Measurements from ENCODE around the gene BAG2. TPM values are rescaled to one million over a fixed set of nuclear protein-coding genes. Genes with fewer than 3 reads are reported as not detected.

Gene BAG2
- total and polyA plus RNA-seq, 3 experiments from 2014 or later, result 2.3 to 10.4 (median 10.2) TPM

Other genes starting within 250 kb of the BAG2 start
- not detected for gene BEND6, start 217.2 kb upstream of the BAG2 start, total RNA-seq
- 0.60 TPM for gene BEND6, start 217.2 kb upstream of the BAG2 start, polyA plus RNA-seq
- gene KIAA1586, start 125.6 kb upstream of the BAG2 start, total RNA-seq, result 10 to 100 TPM; 18.5 to 19.0 TPM
- gene KIAA1586, start 125.6 kb upstream of the BAG2 start, polyA plus RNA-seq, result 8.1 TPM
- gene ZNF451, start 82.1 kb upstream of the BAG2 start, total RNA-seq, result 10 to 100 TPM; 47.4 to 48.7 TPM
- gene ZNF451, start 82.1 kb upstream of the BAG2 start, polyA plus RNA-seq, result 22.1 TPM
- 1 to 10 TPM; 4.3 to 4.7 TPM for gene RAB23, start 50.0 kb downstream of the BAG2 start, total RNA-seq
- 1.0 TPM for gene RAB23, start 50.0 kb downstream of the BAG2 start, polyA plus RNA-seq
- gene PRIM2, start 145.3 kb downstream of the BAG2 start, total RNA-seq, result 10 to 100 TPM; 34.8 to 35.2 TPM
- gene PRIM2, start 145.3 kb downstream of the BAG2 start, polyA plus RNA-seq, result 7.0 TPM

Measured in CD8-positive, alpha-beta memory T cell (primary cell).